ENCODE measurements around the gene MEX3D. TPM values are rescaled to one million over a fixed set of nuclear protein-coding genes. Genes with fewer than 3 reads are reported as not detected.

MEX3D gene
- total and polyA plus RNA-seq, 2 experiments from 2014 or later = 6.6 to 38.7 TPM

DNA sequence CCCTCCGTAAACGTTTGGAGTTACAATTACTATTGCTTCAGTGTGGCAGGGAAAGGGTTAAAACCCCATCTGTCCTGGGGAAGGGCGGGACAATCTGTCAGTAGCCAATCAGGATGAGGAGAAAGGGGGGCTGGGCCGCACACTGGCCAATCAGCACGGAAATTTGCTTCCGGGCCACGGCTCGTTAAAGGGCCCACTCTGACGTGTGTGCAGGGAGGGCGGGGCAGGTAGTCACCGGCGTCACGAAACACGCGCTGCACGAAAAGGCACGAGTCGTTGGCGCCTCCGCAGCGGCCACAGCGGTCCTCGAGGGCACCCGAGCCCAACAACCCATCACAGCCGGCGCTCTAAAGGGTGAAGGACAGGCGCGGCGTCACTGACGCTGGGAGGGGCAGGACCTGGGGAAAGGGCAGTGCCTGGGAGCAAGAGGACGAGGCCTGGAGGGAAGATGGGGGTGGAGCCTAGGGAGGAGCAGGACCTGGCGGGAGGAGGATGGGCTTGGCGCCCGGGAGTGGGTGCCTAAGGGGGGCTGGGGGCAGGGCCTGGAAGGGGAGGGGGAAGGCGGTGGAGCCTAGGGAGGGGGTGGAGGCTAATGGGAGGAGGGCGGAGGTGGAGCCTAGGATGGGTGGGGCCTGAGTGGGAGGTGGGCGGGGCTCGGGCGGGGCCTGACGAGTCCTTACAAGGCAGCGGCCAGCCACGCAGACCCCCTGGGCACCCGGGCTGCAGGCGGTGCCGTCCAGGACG, 60.2 kb downstream of the MEX3D start:
- no peaks in the 10 kb centered on the region for H3K9me3 ChIP-seq (ENCODE audit: low read depth)
- 1% methylated on average over 29 of the region's 46 CpGs for WGBS (ENCODE audit: low lambda C conversion rate, missing lambda C conversion rate)
- DNase-seq (ENCODE audit: low spot score) = peak; percentile 97
- no peaks in the 10 kb centered on the region for H3K36me3 ChIP-seq (replicated peaks; ENCODE audit: insufficient read depth, low read depth)
- peaks cover 13% of the 10 kb centered on the region for H3K79me2 ChIP-seq
- no peaks in the 10 kb centered on the region for H4K20me1 ChIP-seq (ENCODE audit: insufficient read depth, poor library complexity, severe bottlenecking)
- TF ChIP-seq CTCF (IDR thresholded peaks at IDR 0.05; ENCODE audit: poor library complexity) = no peak
- no peak for TF ChIP-seq EZH2 (IDR thresholded peaks at IDR 0.05; ENCODE audit: borderline replicate concordance)
- TF ChIP-seq EZH2phosphoT487 (IDR thresholded peaks at IDR 0.05; ENCODE audit: low read depth, severe bottlenecking, unreplicated experiment) = no peak
- no peaks in the 10 kb centered on the region for H3K9me2 ChIP-seq (replicated peaks; ENCODE audit: insufficient read depth)
- peaks cover 38% of the 10 kb centered on the region for H3K4me1 ChIP-seq (ENCODE audit: insufficient read depth)
- H3K27ac ChIP-seq = peak overlapping the region; percentile 76
- H3K27me3 ChIP-seq = no peaks in the 10 kb centered on the region
- H2AFZ ChIP-seq = peak overlapping the region; percentile 13
- peak overlapping the region; percentile 69 for H3K4me2 ChIP-seq
- H3K4me3 ChIP-seq = no peak overlapping the region

- no peak overlapping the region for H2AFZ ChIP-seq
- WGBS (ENCODE audit: low lambda C conversion rate, missing lambda C conversion rate) = 78% methylated on average over 21 of the region's 23 CpGs
- H3K4me3 ChIP-seq = no peak overlapping the region
These were observed 60.9 kb downstream of the MEX3D start for GRCh38 chr19:1507192-1507660.

DNA sequence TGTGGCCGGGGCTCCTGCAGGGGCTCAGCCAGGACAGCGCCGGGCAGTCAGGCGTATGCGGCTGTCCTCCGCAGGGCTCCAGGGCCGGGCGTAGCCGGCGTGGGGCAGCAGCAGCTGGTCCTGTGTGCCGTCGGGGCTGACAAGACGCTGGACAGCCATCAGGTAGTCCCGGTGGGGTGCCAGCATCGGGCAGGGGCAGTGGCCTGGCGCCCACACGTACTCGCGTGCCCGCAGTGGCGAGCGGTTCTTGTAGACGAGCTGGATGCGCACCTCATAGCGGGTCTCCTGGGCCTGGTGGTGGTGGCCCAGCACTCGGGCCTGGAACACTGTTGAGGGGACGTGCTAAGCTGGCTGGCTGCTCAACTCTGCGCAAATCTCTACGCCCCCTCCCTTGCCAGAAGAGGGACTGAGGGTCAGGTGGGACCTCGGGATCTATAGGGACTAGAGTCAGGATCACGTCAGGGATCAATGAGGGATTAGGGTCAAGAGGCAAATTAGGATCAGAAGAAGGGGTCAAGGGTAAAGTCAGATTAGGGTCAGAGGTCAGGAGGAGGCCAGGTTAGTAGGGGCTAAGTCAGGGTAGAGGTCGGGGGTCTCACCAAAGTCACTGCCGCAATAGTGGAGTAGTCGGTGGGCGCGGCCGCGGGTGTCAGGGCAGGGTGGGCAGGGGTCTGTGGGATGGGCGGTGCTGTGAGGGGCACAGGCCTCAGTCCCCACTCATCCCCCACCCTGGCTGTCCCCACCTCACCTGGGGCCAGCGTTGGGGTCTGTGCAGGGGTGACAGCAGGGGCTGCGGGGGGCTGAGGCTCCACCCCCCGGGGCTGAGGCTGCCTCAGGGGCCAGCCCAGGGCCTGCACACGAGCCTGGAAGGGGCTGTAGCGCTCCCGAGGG, 61.9 kb downstream of the MEX3D start:
- no peaks in the 10 kb centered on the region for H3K9me3 ChIP-seq (ENCODE audit: low read depth)
- TF ChIP-seq CTCF (IDR thresholded peaks at IDR 0.05; ENCODE audit: poor library complexity) (no peak), EZH2 (IDR thresholded peaks at IDR 0.05; ENCODE audit: borderline replicate concordance) (no peak), EZH2phosphoT487 (IDR thresholded peaks at IDR 0.05; ENCODE audit: low read depth, severe bottlenecking, unreplicated experiment) (no peak)
- H3K27me3 ChIP-seq = no peaks in the 10 kb centered on the region
- 95% methylated on average over 33 of the region's 45 CpGs for WGBS (ENCODE audit: low lambda C conversion rate, missing lambda C conversion rate)
- no peak overlapping the region for H3K4me2 ChIP-seq
- no peaks in the 10 kb centered on the region for H3K36me3 ChIP-seq (replicated peaks; ENCODE audit: insufficient read depth, low read depth)
- no peak for DNase-seq (ENCODE audit: low spot score)
- no peak overlapping the region for H2AFZ ChIP-seq
- H3K9me2 ChIP-seq (replicated peaks; ENCODE audit: insufficient read depth) = no peaks in the 10 kb centered on the region
- no peaks in the 10 kb centered on the region for H3K79me2 ChIP-seq
- no peaks in the 10 kb centered on the region for H4K20me1 ChIP-seq (ENCODE audit: insufficient read depth, poor library complexity, severe bottlenecking)
- H3K4me1 ChIP-seq (ENCODE audit: insufficient read depth) = peaks cover 27% of the 10 kb centered on the region
- no peak overlapping the region for H3K27ac ChIP-seq
- no peak overlapping the region for H3K4me3 ChIP-seq

More at GRCh38 chr19:1507192-1507660, 60.9 kb downstream of the MEX3D start:
- Histone ChIP-seq H3K4me2 (peak overlapping the region; percentile 69), H3K36me3 (replicated peaks; ENCODE audit: insufficient read depth, low read depth) (no peaks in the 10 kb centered on the region), H4K20me1 (ENCODE audit: insufficient read depth, poor library complexity, severe bottlenecking) (no peaks in the 10 kb centered on the region), H3K4me1 (ENCODE audit: insufficient read depth) (peaks cover 32% of the 10 kb centered on the region), H3K9me2 (replicated peaks; ENCODE audit: insufficient read depth) (no peaks in the 10 kb centered on the region), H3K79me2 (peaks cover 8% of the 10 kb centered on the region), H3K27ac (peak overlapping the region; percentile 76), H3K9me3 (ENCODE audit: low read depth) (no peaks in the 10 kb centered on the region), H3K27me3 (no peaks in the 10 kb centered on the region)
- TF ChIP-seq CTCF (IDR thresholded peaks at IDR 0.05; ENCODE audit: poor library complexity) (no peak), EZH2 (IDR thresholded peaks at IDR 0.05; ENCODE audit: borderline replicate concordance) (no peak), EZH2phosphoT487 (IDR thresholded peaks at IDR 0.05; ENCODE audit: low read depth, severe bottlenecking, unreplicated experiment) (no peak)
- DNase-seq (ENCODE audit: low spot score) = no peak

All from hepatocyte (in vitro differentiated cells).